Measurements from ENCODE around the gene FYB1. TPM values are rescaled to one million over a fixed set of nuclear protein-coding genes. Genes with fewer than 3 reads are reported as not detected.

The FYB1 gene
- total and polyA plus RNA-seq, 2 of the 4 experiments (the other 2 are of a cell fraction), result not detected

DNA sequence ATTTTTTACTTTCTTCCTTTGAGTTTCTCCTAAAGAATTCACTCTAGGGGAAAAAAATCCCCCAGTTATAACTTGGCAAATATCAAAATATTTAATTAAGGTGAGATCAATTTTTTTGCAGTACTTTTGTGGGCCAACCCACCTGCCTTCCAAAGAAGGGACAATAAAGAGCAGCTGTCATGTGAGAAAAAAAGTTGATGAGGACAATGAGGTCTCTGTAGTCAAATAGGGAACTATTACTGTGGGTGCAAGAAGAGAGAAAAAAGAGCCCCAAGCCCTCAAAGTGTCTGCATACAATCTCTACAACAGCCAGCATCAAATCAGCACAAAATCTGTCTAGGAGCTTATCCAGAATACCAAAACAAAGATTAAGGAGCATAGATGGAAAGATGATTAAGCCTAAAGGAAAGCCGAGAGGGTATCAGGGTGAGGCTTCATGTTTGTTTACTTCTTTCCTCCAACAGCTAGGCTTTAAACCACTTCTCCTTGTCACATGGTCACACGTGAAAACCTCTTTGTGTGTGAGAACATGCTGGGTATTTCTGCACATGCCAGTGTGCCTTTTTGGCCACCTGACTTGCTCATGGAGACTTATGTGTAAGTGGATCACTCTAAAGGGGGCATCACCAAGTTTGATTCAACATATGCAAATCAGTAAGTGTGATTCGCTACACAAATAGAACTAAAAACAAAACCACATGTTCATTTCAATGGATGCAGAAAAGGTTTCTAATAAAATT lies 19.2 kb upstream of the FYB1 start:
- H2BK5ac ChIP-seq (ENCODE audit: low read depth, low read length, poor library complexity, severe bottlenecking), result no peak overlapping the region
- no peaks in the 10 kb centered on the region for H3K79me1 ChIP-seq (ENCODE audit: low read depth in 1 of 2, low read length in 2 of 2)
- ChIA-PET POLR2A (ENCODE audit: unreplicated experiment) (no interaction called here), CTCF (interaction anchor here (1.4 kb wide), 1 partner anchor 14 kb away, joined by 3 read pairs; no protein-coding TSS in a partner anchor)
- H2BK120ac ChIP-seq (ENCODE audit: low read depth, low read length), result no peak overlapping the region
- H3K9me1 ChIP-seq (ENCODE audit: insufficient read depth, low read length), result no peaks in the 10 kb centered on the region
- H3K4me2 ChIP-seq (ENCODE audit: low read depth, low read length), result no peak overlapping the region
- in situ Hi-C loops (cut with MboI; ENCODE audit: low sequenced_read_pairs), result no loop called here
- no peaks in the 10 kb centered on the region for H3K4me1 ChIP-seq (ENCODE audit: control insufficient read depth, insufficient read depth, low read length)
- H3K9me3 ChIP-seq (ENCODE audit: control insufficient read depth, insufficient read depth, low read length), result no peaks in the 10 kb centered on the region
- H2AK9ac ChIP-seq (replicated peaks; ENCODE audit: low read depth, low read length, poor library complexity), result no peak overlapping the region
- DNase-seq, result no peak
- H2BK20ac ChIP-seq (ENCODE audit: low read depth, low read length), result no peak overlapping the region
- dilution Hi-C loops (cut with HindIII; ENCODE audit: low sequenced_read_pairs, unreplicated experiment), result no loop called here
- no peak overlapping the region for H2AK5ac ChIP-seq (ENCODE audit: low read depth, low read length)
- H3K27me3 ChIP-seq (ENCODE audit: control insufficient read depth, insufficient read depth, low read length), result peaks cover 8% of the 10 kb centered on the region; the same call in 1 of the 2 replicates
- BruUV-seq (replicated peaks), result no TSS peak
- H3K23ac ChIP-seq (ENCODE audit: low read depth, low read length), result no peak overlapping the region
- no peak overlapping the region for H3K9ac ChIP-seq (ENCODE audit: low read depth, low read length)
- H4K8ac ChIP-seq (ENCODE audit: low read depth in 2 of 2, low read length in 2 of 2), result no peak overlapping the region
- H3K18ac ChIP-seq (ENCODE audit: low read depth, low read length), result no peak overlapping the region
- no peak overlapping the region for H2AFZ ChIP-seq (replicated peaks; ENCODE audit: low read length, poor library complexity)
- no CpG with 5 or more reads among the region's 3 CpGs for WGBS, 2 experiments (ENCODE audit: extremely low coverage in 2 of 2, insufficient read length in 1 of 2)
- H3K56ac ChIP-seq (ENCODE audit: extremely low read depth, insufficient read depth, low read length), result no peak overlapping the region
- H4K91ac ChIP-seq (ENCODE audit: insufficient read depth, low read depth, low read length), result no peak overlapping the region
- no peak overlapping the region for H2BK15ac ChIP-seq (ENCODE audit: low read depth, low read length)
- no peak overlapping the region for H3K14ac ChIP-seq (replicated peaks; ENCODE audit: low read depth, low read length)
- no peaks in the 10 kb centered on the region for H4K20me1 ChIP-seq (ENCODE audit: insufficient read depth, low read length)
- H3K27ac ChIP-seq (ENCODE audit: insufficient read depth, low read length), result no peak overlapping the region
- intact Hi-C loops (cut with micrococcal nuclease), result no loop called here
- no peaks in the 10 kb centered on the region for H3K36me3 ChIP-seq (ENCODE audit: control insufficient read depth, insufficient read depth, low read length)
- no peak overlapping the region for H4K5ac ChIP-seq (ENCODE audit: low read depth, low read length)
- no peak for TF ChIP-seq CHD1 (IDR thresholded peaks at IDR 0.05; ENCODE audit: low read depth, low read length)
- TF ChIP-seq SMC3 (IDR thresholded peaks at IDR 0.05; ENCODE audit: low read depth, low read length), result no peak
- no peak for TF ChIP-seq BHLHE40 (IDR thresholded peaks at IDR 0.05; ENCODE audit: low read depth, low read length)
- TF ChIP-seq, protein P1, sequence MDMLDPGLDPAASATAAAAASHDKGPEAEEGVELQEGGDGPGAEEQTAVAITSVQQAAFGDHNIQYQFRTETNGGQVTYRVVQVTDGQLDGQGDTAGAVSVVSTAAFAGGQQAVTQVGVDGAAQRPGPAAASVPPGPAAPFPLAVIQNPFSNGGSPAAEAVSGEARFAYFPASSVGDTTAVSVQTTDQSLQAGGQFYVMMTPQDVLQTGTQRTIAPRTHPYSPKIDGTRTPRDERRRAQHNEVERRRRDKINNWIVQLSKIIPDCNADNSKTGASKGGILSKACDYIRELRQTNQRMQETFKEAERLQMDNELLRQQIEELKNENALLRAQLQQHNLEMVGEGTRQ (IDR thresholded peaks at IDR 0.05; ENCODE audit: low read depth, low read length), result no peak
- no peak for TF ChIP-seq RCOR1 (IDR thresholded peaks at IDR 0.05; ENCODE audit: insufficient replicate concordance, low read length)
- TF ChIP-seq MAFK (IDR thresholded peaks at IDR 0.05; ENCODE audit: low read depth, low read length), result no peak
- no peak for TF ChIP-seq FOS (IDR thresholded peaks at IDR 0.05; ENCODE audit: low read depth, low read length)
- TF ChIP-seq, protein P2, sequence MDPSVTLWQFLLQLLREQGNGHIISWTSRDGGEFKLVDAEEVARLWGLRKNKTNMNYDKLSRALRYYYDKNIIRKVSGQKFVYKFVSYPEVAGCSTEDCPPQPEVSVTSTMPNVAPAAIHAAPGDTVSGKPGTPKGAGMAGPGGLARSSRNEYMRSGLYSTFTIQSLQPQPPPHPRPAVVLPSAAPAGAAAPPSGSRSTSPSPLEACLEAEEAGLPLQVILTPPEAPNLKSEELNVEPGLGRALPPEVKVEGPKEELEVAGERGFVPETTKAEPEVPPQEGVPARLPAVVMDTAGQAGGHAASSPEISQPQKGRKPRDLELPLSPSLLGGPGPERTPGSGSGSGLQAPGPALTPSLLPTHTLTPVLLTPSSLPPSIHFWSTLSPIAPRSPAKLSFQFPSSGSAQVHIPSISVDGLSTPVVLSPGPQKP (IDR thresholded peaks at IDR 0.05; ENCODE audit: borderline replicate concordance, low read depth, low read length), result no peak
- TF ChIP-seq NFE2L2 (IDR thresholded peaks at IDR 0.05; ENCODE audit: low read depth, low read length), result no peak
- no peak for TF ChIP-seq MXI1 (IDR thresholded peaks at IDR 0.05; ENCODE audit: borderline replicate concordance, low read depth, low read length)
- TF ChIP-seq RFX5 (IDR thresholded peaks at IDR 0.05; ENCODE audit: low read depth, low read length), result no peak
- TF ChIP-seq, protein P3, sequence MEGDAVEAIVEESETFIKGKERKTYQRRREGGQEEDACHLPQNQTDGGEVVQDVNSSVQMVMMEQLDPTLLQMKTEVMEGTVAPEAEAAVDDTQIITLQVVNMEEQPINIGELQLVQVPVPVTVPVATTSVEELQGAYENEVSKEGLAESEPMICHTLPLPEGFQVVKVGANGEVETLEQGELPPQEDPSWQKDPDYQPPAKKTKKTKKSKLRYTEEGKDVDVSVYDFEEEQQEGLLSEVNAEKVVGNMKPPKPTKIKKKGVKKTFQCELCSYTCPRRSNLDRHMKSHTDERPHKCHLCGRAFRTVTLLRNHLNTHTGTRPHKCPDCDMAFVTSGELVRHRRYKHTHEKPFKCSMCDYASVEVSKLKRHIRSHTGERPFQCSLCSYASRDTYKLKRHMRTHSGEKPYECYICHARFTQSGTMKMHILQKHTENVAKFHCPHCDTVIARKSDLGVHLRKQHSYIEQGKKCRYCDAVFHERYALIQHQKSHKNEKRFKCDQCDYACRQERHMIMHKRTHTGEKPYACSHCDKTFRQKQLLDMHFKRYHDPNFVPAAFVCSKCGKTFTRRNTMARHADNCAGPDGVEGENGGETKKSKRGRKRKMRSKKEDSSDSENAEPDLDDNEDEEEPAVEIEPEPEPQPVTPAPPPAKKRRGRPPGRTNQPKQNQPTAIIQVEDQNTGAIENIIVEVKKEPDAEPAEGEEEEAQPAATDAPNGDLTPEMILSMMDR (conservative IDR thresholded peaks at IDR 0.05; ENCODE audit: low read depth, low read length), result no peak
- no peak for TF ChIP-seq RAD21 (IDR thresholded peaks at IDR 0.05; ENCODE audit: low read length)
- no peak for TF ChIP-seq CEBPB (IDR thresholded peaks at IDR 0.05; ENCODE audit: low read depth, low read length)
- no peak for TF ChIP-seq POLR2A (IDR thresholded peaks at IDR 0.05; ENCODE audit: low read depth, low read length)
- no peak for TF ChIP-seq MAZ (IDR thresholded peaks at IDR 0.05; ENCODE audit: borderline replicate concordance, low read depth, low read length)
- ATAC-seq (ENCODE audit: low read depth), result no peak
- H3K4me3 ChIP-seq (ENCODE audit: insufficient read depth, low read depth, low read length), result no peak overlapping the region
- H3K4ac ChIP-seq (ENCODE audit: low read depth, low read length), result no peak overlapping the region
